Measurements from ENCODE around the gene SLC51A.

SLC51A gene

DNA sequence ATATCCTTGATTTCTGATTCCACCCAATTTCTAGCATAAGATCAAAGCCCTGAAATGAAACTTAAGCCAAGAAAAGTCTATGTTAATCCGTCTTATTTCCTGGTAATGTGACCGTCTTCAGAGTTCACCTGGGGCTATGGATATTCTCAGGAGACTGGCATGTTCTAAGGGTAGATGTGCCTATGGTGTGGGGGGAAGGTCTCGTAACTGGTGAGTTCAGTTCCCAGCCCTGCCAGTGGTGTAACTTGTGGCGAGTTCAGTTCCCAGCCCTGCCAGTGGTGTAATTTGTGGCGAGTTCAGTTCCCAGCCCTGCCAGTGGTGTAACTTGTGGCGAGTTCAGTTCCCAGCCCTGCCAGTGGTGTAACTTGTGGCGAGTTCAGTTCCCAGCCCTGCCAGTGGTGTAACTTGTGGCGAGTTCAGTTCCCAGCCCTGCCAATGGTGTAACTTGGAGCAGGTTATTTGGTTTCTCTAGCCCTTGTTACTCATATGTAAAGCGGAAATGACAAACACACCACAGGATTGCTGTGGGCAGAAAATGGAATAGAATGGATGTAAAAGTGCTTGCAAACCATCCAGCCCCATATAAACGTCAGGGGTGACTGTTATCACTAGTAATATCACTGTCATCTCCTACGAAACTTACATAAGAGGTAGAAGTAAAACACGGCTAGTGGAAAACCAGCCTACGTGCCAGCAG is 30.4 kb downstream of the SLC51A start:
- no peak for DNase-seq

DNA sequence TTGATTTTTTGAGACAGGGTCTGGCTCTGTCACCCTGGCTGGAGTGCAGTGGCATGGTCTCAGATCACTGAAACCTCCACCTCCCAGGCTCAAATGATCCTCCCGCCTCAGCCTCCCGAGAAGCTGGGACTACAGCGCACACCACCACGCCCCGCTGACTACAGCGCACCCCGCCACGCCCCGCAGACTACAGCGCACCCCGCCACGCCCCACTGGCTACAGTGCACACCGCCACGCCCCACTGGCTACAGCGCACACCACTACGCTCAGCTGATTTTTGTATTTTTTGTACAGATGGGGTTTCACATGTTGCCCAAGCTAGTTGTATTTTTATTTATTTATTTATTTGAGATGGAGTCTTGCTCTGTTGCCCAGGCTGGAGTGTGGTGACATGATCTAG is 35.6 kb downstream of the SLC51A start:
- no peak for DNase-seq

DNA sequence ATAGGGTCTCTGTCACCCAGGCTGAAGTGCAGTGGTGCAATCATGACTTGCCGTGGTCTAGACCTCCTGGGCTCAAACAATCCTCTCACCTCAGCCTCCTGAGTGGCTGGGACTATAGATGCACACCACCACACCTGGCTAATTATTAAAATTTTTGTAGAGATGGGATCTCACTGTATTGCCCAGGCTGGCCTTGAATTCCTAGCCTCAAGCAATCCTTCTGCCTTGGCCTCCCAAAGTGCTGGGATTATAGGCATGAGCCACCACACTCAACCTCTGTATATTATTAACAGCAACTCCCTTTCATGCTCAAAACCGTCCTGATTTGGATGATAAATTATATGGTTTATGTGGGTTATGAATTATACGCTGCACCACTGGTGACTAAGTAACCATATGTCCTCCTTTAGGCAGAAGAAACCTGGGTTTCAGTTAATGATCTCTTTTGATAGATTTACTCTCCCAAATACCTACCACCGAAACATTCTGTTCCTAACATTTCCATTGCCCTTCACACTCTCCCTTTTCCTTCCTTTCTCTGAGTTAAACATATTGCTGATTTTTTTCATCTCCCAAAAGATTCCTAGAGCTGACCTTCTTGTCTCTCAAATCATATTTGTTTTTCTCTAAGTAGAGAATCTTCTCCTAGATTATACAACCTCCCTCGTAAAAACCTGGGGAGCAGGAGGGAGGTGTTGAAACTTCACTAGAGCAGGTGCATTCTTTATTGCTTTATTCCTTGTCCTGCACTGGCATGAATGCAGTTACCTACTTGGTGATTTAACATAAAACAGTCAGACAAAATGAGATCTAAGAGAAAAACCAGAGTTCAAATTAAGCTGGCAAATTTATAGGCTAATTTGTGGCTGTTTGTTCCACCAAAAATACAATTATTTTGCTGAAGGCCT is 38.3 kb downstream of the SLC51A start:
- no peak for DNase-seq

DNA sequence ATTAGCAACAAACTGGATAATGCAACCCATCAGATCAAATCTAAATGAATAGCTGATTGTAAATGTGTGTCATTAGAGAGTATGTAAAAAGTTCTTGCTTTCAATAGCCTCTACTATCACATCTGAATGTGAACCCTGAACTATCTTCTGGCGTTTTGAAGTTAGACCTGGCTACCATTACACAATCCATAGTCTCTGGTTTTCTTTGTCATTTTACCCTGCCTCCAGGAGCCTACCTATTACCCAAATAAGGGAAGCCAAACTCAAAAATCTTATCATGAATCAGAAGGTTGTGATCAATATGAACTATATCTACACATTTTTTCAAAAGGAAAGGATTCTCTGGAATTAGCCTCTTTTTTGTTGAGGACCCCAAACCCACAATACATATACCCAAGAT is 39.4 kb downstream of the SLC51A start:
- no peak for DNase-seq

DNA sequence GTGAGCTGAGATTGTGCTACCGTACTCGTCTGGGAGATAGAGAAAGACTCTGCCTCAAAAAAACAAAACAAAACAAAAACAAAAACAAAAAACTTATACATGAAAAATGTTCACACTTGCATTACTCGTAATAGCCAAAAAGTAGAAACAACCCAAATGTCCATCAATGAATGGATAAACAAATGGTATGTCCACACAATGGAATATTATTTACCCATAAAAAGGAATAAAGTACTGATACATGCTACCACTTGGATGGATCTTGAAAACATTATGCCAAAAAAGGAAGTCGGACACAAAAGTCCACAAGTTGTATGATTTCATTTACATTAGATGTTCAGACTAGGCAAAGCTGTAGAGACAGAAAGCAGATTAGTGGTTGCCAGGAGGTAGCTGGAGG is 44.5 kb downstream of the SLC51A start:
- no peak for DNase-seq

DNA sequence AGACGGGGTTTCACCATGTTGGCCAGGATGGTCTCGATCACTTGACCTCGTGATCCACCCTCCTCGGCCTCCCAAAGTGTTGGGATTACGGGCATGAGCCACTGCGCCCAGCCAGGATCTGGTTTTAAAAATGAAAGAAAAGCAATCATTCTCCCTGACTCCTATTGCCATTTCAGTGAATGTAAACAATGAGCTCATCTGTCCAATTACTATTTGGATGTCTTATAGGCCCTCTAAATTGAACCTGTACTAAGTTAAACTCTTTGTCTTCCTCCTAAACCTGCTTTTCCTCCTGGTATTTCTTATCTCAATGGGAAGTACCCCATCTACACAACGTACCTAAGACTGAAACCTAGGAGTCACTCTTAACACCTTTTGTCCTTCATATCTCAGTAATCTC is 47.5 kb downstream of the SLC51A start:
- no peak for DNase-seq

DNA sequence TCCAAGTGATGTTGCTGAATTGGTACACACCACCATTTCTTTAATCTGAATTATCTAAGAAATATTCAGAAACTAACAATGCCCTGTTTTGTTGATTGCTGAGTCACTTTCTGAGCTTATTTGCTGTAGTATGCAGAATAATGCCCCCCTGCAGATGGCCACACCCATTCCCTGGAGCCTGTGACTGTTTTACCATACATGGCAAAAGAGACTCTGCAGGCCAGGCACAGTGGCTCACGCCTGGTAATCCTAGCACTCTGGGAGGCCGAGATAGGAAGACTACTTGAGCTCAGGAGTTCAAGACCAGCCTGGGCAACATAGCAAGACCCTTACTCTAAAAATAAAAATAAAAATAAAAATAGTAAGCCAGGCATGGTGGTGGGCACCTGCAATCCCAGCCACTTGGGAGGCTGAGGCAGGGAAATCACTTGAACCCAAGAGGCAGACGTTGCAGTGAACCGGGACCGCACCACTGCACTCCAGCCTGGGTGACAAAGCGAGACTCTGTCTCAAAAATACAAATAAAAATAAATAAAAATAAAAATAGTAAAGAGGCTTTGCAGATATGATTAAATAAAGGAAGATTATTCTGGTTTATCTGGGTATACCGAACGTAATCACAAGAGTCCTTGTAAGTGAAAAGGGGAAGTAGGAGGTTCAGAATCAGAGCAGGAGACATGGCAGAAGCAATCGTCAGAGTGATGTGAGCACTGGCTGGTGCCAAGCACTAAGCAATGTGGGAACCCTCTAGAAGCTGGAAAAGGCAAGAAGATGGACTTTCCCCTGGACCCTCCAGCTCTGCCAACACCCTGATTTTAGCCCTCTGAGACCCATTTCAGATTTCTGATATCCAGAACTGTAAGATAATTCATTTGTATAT is 52.2 kb downstream of the SLC51A start:
- no peak for DNase-seq

DNA sequence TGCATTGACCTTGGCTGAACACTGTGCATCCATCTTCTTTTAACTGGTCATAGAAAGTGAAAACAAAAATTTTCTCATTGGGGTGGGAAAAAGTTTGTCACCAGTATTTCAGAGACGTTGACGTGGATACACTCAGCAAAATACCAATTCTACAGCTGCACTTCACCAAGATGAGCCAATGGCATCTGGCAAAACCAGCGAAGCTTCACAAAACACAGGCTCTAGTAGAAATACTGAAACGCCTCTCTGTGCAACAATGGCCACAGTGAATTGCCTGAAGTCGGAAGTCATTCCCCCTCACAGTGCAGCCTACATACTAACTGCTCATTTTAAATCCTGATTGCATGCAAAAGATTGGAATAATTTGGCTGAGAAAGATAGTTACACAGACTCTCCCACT is 54.2 kb downstream of the SLC51A start:
- DNase-seq, result no peak

DNA sequence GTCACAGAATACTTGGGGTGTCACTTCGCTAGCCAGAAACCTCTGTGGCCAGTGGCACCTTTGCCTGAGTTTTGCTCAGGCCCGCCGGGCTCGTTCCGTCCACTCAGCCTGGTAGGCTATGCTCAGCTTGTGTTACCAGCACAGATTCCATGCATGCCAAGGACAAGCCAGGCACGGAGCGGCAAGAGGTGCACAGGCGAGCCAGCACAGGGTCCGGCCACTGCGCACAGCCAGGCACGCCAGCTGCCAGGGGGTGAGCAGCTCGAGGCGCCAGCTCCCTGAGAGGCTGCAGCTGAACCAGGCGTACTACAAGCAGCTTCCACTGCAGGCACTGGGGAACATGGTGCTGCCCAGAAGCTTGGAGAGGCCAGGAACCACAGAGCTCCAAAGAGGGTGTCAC is 56.5 kb downstream of the SLC51A start:
- DNase-seq, result no peak

DNA sequence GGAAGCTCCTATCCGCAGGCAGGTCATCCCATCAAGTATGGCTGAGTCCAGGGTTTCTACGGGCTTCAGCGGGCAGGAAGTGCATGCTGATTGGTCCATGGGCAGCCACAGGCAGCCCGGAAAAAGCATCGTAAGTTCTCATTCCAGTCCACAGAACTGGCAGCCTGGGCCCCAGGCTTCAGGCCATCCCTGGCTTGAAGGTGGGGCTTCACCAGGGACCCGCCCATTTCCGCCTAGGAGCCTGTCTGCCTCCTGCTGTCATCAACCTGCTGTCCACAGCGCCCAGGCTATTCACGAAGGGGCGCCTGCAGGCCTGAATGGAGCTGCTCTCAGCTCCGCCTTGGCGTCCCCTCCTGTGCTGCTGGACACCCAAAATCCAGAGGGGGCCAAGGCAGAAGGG is 57.3 kb downstream of the SLC51A start:
- no peak for DNase-seq

DNA sequence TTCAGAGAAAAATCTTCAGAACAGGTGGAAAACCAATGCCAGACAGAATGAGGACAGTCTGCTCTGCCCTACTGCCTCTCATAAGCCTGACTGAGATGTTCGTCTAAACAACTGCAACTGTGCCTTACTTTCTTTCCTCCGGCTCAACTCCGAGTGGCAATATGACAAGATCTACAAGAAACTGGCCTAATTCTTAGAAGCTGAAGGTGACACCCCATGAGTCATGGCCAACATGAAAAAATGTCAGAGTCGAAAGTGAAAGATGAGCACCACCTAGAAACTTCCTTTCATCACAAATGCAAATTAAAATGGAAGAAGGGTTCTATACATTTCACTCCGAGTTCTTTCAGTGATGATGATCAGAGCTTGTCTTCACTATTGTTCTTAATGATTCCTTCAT is 58.3 kb downstream of the SLC51A start:
- DNase-seq, result no peak

DNA sequence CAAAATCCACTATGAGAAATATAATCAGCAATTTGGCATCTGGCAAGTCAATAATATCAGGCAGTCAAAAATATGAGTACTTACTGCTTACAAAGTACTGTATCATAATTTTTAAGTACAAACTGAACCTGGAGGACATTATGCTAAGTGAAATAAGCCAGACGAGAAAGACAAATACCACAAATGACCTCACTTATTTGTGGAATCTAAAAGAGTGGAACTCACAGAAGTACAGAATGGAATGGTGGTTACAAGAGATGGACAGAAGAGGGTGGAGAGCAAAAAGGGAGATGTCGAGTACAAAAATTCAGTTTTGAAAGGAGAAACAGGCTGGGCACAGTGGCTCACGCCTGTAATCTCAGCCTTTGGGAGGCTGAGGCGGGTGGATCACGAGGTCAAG is 58.8 kb downstream of the SLC51A start:
- DNase-seq, result no peak

DNA sequence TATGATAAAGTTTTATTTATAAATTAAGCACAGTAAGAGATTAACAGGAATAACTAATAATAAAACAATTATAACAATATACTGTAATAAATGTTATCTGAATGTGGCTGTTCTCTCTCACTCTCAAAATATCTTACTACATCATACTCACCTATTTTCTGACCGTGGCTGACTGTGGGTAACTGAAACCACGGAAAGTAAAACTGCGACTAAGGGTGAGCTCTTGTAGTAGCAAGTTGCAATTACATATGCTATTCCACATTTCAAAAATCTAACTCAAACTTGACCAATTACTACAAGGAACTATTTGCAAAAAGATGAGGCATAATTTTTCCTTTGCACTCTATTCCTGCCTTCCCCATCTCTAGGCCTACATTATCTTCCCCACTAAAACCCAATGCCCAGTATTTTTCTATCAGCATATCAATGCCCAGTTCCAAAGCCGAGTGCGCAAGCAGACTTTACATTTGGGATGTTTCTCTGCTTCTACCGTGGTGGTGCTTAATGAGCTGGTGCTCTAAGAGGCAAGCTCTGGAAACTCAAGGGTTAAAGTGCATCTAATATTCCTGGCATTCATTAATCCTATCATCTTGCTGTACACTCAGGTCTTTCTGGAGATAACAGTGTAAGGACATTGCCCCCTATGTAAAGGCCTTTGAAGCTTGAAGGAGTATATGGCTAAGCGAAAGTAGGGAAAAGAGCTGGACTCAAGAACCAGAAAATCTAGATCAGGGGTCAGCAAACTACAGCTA is 64.5 kb downstream of the SLC51A start:
- no peak for DNase-seq

DNA sequence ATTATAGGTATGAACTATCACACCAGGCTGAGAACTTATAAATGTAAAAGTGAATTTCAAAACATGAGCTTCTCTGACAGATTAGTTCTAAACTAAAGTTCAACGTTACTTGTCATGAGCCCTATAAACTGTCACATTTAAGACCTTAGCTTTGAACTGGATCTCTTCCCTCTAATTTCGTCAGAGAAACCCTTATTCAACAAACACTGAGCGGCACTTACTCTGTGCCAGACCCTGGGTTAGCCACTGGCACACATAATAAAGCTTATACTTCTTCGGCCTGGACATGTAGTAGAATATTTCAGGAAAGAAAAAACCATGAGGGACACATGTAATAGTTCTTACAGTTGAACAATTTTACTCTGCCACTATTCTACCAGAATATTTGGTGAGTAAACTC is 65.6 kb downstream of the SLC51A start:
- DNase-seq, result no peak
